ENCODE measurements around the gene ANKRD39.
"Not testable (repeated sequence)": the region's sequence is repeated elsewhere in the genome, so short reads cannot be mapped to it uniquely, and the experiment has no call there.

Gene ANKRD39, protein sequence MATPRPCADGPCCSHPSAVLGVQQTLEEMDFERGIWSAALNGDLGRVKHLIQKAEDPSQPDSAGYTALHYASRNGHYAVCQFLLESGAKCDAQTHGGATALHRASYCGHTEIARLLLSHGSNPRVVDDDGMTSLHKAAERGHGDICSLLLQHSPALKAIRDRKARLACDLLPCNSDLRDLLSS

DNA sequence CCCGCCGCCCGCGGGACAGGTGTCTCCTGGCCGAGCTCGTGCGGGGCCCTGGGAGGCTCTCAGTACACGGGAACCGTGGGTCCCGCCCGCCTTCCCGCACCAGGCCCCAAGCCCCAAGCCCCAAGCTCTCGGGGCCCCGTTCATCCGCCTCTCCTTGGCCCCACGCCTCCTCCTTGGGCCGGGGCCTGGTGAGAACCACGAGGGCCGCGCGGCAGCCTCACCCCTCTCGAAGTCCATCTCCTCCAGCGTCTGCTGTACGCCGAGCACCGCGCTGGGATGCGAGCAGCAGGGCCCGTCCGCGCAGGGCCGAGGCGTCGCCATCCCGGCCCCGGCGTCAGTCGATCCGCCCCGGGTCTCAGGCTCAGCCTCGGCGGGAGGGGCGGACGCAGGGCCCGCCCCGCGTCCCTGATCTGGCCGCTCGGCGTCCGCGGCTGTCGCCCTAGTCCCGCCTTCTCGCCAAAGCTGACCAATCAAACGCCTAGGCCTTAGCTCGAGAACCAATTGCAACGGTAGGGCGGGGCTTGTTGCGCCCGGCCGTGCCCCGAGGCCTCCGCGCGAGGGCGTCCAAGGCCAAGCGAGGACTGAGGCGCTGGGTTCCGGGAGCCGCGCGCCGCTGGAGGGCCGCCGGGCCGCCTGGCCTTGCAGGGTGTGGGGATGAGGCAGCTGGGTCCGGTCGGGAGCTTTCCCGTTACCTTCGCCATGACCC is at the start of gene ANKRD39:
ANKRD39 (minus strand) TSS at position 350 of the 706 bp plus-strand sequence; CDS start at position 321, 29 bp downstream.
- DNase-seq (ENCODE audit: low read depth) = peak; percentile 97

DNA sequence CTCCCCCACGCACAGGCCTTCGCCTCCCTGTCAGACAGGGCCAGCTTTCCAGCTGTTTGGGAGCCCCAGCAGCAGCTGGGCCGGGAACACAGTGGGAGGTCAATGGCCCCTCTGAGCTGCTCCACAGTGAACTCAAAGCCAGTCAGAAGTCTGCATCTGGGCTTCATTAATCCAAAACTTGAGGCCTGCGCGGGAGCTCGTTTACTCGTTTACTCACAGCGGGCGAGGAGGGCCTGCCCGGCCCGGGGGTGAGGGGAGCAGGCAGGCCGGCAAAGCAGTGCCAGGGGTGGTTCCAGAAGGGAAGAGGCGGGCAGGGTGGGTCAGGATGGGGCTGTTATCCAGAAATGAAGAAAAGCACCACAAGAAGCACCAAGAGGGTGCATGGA is 48.9 kb upstream of the ANKRD39 start:
- no peak for DNase-seq (ENCODE audit: low read depth)

DNA sequence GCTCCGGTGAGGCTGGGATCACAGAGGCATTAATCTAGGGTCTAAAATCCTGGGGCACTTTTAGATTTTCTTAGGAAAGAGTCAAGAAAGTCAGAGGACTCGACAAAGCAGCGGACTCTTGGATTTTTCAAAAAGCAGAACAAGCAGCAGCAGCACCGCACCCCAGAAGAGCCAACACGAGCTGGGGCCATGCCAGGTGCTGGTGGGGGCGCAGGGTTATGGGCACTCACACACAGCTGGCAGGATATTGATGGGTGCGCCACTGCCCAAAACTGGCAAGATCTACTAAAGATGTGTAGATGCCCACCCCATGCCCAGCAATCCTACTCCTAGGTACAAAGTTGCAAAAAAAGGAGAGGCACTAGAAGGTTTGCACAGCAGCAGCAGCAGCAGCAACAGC is 46.0 kb upstream of the ANKRD39 start:
- no peak for DNase-seq (ENCODE audit: low read depth)

DNA sequence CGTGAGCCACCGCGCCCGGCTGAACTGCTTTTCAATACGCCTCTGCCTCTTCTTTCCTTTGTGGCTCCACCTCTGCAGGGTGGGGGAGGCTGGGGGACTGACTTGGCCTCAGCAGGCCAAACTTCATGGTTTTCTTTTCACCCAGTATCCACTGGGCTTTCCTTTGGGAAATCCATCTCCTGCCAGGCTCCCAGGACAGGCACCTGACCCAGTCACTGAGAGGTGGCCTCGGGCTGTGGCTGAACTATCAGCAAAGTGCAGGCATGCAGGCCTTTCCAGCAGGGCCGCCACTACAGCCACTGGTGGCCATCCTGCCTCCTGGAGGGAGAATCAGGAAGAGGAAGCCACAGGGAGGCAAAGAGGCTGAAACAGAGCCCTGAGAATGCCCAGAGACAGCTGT is 45.5 kb upstream of the ANKRD39 start:
- no peak for DNase-seq (ENCODE audit: low read depth)

DNA sequence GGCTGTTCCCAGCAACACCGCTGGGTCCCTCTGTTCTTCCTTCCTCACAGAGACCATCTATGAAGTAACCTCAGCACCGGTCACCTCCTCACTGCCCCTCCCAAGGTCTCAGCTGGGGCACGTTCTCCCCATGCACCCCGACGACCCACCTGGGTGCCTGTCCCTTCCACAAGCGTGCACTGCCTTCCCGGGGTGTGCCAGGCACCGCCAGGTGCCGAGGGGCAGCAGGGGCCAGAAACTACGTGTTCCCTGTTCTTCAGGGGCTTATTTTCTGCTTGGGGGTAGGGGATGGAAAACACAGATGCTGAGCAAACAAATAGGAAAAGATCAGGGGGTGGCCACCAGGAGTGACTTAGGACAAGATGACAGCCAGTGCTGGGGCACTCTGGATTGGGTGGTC is 42.4 kb upstream of the ANKRD39 start:
- DNase-seq (ENCODE audit: low read depth) = no peak

DNA sequence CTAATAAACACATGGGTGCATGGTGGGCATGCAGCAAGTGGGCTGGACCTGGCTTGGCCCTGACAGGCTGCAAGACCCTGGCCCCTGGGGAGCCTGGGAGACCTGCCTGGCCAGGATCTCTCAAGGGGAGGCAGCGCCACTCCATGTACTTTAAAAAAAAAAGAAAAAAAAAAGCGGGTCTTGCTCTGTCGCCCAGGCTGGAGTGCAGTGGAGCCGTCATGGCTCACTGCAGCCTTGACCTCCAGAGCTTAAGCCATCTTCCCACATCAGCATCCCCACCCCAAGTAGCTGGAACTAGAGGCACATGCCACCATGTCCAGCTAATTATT is 41.6 kb upstream of the ANKRD39 start:
- DNase-seq (ENCODE audit: low read depth) = no peak

DNA sequence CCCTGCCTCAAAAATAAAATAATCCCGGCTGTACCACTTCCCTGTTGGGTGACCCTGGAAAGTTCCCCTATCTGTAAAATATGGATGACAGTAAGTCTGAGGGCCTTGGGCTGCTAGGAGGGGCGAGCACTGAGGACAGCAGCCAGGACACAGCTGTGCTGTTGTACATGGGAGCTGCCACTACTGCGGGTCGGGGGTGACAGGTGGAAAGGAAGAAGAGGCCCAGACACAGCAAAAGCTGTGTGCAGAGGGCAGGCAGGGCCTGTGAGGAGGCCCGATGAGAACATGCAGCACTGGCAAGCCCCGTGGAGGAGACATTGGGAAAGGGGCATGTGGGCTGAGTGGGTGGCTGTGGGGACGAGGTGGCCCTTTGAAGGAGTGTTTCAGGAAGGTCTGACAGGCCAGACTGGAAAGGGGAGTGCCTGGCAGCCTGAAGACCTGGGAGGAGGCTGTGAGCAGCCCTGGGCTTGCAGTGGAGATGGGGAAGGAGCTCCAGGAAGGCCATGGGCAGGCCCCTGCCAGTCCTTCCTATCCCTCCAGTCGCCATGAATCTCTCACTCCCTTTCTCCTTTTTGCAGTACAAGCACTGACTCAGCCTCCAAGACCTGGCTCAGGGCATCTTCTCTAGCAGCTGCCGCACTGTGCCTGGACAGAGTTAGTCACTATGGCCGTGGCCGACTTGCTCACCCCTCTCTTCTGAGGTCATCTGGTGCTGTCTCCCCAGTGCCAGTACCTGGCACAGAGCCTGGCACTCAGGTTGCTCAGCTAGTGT is 41.0 kb upstream of the ANKRD39 start:
- DNase-seq (ENCODE audit: low read depth) = no peak

DNA sequence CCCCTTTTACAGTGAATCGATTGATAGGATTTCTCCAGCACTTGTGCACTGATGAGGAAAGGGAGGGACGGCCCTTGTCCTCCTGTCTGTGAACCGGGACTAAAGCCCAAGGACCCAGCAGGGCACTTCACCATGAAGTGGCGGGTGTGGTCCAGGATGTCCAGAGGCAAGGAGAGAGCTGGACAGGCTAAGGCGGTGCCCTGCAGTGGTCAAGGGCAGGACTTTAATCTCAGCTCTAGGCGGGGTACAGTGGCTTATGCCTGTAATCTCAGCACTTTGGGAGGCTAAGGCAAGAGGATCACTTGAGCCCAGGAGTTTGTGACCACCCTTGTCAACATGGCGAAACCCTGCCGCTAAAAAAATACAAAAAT is 40.3 kb upstream of the ANKRD39 start:
- no peak for DNase-seq (ENCODE audit: low read depth)

DNA sequence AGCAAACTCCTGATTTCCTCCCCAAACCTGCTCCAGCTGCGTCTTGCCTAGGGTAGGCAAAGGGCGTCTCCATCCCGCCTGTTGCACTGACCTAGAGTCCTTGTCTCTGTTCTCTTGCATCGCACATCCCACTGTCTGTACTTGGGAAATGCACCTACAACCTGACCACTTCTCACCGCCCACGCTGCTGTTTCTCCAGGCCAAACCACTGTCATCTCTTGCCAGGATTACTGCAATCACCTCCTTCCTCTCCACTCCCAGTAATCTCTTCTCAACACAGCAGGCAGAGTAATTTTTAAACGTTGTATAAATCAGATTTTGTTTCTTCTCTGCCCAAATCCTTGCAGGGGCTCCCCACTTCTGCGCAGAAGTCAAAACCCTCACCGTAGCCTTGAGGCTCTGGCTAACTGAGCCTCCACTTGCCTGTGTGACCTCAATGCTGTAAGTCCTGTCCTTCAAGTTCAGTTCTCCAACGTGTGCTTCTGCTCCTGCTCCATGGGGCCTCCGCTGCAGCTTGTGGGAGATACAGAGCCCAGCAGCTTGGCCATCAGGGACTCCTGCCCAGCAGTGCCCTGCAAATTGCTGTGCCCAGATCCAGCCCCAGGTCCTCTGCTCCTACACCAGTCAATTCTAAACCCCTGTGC is 39.8 kb upstream of the ANKRD39 start:
- no peak for DNase-seq (ENCODE audit: low read depth)

DNA sequence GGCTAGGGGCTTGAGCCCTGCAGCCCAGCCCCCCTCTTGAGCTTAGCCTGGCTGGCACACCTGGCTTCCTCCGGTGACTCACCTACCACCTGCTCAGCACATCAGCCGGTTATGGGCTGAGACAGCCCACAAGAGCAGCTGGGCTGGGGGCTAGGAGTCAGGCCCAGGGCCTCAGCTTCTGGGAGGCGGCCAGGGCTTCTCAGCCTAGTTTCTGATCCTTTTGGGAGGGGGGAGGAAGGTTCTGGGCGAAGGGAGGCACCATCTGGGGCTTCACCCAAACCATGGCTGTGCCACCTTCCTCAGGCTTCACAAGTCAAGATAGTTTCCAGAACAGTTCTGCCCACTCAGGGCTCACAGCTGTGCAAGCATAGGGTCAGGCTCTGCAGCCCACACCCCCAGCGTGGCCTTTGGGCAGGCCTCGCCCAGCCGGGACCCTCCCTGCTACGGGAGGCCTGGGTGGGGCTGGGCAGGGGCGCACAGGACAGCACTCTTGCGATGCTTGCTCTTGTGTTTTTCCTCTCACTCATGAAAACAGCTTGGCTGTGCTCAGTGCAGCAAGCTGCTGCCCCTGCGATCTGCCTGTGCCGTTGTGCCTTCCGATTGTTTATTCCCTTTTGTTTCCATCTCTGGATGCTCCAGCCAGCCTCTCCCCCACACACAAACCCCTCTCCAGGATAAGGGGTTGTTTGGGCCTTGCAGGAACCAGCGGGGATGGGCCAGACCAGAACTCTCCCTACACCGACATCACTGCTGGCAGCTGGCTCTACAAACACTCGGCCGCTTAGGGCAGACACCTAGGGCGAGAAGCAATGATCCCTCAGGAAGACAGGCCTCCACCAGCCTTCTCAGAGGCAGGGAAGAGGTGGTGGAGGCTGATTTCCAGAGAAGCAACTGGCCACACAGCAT is 38.2 kb upstream of the ANKRD39 start:
- DNase-seq (ENCODE audit: low read depth) = no peak

DNA sequence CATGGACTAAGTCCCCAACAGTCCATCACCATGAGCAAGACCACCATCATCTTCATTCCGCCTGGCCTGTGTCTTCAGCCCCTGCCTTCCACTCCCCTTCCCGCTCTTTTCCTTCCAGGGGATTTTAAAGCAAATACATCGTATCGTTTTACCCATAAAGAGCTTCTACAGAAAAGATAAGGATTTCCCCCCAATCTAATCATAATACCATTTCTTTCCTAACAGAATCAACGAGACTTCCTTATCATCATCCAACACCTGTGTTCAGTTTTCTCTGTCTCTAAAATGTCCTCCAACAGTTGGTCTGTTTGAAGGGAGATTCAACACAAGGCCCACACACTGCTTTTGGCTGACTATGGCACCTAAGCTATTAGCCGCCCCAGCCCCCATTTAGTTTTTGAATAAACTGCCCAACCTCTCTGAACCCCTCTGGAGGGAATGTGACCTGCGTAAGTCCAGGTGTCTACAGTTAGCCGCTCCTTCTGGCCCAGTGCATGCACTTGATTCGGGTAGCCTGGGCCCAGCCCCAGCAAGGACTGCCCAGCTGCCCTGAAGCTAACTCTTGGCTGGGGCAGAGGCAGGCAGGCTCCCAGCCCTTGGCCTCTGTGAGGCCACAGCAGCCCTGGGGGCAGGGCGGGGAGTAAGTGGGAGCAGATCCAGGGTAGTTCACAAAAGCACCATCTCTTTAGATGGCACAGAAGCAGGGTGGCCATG is 37.4 kb upstream of the ANKRD39 start:
- no peak for DNase-seq (ENCODE audit: low read depth)

DNA sequence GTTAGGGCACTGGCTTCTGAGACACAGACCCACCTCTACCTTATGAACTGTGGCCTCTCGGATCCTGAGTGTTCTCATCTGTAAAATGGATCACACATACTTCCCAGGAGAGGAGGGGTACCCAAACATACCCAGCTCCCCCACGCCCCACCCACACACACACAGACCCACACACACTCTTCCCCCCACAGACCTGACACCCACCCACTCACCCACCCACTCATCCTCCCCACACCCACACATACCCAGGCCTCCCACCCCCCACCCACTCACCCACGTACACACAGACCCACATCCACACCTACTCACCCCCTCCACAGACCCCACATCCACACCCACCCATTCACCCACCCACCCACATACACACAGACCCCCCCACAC is 36.3 kb upstream of the ANKRD39 start:
- no peak for DNase-seq (ENCODE audit: low read depth)

DNA sequence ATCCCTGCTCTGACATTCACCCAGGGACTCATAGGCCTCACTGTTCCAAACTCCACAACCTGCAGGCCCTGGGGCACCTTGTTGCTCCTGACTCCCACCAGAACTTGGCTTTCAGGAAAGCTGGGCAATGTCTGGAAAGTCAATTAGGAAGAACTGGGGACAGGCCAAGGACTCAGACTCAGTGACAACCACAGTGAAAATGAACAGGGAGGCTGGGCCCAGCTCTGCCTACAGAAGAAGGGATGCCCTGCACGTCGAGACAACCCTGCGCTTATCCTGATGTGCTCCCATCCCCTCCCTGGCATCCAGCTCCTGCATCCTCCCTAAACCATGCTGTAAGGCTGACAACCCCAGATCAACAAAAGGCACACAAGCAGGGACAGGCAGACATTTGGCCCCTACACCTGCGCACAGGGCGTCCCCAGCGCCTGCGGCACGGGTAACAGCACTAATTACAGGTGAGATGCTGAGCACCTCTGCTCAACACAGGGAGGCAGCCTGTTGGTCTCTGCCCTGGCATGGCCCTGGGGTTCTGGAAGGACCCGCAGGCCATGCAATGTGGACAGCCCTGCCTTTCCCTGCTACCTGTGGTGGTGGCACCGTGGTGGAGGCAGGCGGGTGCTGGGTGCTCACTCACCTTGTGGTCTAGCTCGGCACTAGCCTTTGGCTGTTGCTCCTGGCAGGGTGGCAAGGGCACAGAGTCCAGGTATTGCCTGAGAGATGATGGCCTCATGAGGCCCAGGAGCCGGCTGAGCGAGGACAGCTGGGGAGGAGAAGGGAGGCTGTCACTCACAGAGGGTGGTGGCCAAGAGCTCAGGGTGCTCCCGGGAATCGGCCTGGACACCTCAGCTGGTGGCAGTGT is 35.7 kb upstream of the ANKRD39 start:
- no peak for DNase-seq (ENCODE audit: low read depth)

DNA sequence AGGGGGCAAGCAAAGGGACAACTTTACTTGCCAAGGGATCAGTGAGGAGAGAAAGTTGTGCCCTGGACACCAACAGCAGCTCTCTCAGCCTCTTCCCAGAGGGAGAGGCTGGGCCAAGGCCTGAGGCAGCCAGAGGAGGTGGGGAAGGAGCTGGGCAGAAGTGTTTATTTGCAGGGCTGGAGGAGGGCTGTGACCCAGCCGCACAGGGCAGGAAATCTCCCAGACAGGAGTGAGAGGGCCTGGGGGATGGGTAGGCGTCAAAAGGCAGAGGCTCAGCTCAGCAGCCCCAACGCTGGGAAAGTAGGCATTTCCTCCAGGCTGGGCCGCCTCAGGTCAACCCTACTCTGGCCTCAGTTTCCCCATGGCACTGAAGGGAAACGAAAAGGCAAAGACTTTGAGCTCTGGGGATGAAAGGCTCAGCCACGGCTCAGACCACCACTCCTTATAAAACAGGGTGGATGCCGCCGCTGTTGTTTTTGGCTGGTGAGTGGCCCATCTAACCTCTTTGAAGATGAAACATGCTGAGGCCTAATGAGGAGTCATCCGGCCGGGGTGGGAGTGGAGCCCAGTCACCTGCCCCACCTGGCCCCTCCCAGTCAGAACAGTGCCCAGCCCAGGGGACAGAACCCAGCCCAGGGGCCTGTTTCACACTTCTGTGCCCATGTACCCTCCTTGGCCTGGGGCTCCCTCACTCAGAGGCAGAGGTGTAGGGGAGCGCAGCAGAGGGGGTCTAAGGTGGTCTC is 33.9 kb upstream of the ANKRD39 start:
- DNase-seq (ENCODE audit: low read depth) = no peak

DNA sequence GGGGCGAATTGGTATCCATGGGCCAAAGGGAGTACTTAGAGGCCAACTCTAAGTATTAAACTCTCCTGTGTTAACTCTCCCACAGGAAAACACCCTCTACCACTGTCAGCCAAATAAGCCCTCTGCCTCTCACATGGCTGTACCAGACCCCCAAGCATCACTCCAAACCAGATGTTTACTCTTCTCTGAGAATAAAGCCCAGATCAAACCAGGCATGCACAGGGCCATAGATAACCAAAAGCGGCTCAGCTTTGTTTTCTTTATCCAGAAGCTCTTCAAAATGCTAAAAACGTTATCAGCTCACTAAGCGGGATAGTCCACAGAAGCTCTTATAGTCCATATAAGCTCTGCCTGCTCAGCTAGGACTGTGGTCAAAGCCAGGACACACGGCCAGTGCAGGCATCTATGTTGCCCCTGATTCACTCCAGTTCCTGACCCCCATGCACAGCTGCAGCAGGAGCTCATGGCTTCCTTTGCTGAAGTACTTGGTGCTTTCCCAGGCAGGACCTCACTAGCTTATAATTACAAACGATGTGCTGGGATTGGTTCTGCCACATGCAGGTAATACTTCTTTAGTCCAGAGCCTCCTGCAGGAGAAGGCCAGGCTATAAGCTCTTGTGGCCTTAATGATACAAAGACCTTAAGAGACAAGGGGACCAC is 33.0 kb upstream of the ANKRD39 start:
- DNase-seq (ENCODE audit: low read depth) = no peak

DNA sequence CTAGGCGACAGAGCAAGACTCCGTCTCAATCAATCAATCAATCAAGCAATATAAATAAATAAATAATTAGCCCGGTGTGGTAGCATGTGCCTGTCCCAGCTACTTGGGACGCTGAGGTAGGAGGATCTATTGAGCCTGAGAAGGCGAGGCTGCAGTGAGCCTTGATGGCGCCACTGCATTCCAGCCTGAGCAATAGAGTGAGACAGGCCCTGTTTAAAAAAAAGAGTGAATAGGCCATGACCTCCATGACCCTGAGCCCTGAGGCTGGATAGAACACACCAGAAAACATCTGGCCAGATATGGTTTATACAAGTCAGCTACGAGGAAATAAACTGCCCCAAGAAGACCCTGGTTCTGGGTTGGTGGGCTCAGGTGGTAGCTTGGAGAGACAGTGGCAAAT is 32.4 kb upstream of the ANKRD39 start:
- DNase-seq (ENCODE audit: low read depth) = no peak

DNA sequence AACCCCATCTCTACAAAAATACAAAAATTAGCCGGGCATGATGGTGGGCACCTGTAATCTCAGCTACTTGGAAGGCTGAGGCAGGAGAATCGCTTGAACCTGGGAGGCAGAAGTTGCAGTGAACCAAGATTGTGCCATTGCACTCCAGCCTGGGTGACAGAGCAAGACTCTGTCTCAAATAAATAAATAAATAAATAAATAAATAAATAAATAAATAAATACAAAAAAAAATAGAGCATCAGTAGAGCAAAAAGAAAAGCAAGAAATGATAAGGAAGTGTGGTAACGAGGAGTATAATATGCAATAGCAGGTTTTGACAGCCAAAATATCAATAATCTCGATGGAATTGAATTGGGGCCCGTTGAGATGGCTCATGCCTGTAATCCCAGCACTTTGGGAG is 31.7 kb upstream of the ANKRD39 start:
- DNase-seq (ENCODE audit: low read depth) = not testable (repeated sequence)

DNA sequence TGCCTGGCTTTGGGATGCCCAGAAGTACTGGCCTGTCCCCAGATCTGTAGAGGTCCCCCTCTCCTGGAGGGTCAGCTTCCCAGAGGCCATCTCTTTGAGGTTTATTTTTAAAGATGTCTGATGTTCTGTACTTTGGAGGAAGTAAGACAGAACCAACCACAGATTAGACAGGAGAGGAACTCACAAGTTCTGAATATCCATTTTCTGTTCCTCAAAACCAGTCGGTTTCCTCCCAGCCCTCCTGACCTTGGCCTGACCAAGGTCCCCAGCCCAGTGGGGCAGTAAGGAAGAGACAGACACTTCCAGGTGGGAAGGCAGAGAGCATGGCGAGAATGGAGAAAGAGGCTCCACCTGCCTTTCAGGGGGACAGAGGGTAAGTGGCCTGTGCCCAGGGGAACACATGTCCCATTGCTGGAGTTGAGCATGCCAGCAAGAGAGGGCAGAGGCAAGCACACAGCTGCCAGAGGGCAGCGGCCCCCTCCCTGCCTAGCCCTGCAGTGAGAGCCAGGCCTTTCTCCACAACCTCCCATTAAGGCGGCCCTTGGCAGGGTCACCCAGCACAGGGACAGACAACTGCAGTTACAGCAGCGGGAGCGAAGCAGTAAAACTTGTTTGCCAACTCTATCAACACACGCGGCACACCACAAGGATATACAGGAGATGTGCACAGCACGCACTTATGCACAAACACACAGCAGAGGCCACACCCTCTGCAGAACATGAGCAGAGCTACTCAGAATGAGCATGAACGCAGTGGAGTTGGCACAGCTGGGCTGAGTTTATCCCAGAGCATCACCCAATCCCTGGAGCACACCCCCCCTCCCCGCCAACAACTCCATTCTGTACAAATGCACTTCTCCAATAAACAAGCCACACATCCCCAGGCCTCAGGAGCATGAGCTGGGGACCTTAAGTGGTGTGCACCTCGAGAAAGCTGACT is 30.5 kb upstream of the ANKRD39 start:
- DNase-seq (ENCODE audit: low read depth) = no peak
